GM12878 (cell line): ENCODE data around the gene ELAVL4. TPM values are rescaled to one million over a fixed set of nuclear protein-coding genes. Genes with fewer than 3 reads are reported as not detected.

Experiments used
- ATAC-seq: fragments of 200-7000 bp; cut with Tn5 transposase; 3 replicates; pipeline ENCODE4 v1.9.1; 2020; ENCODE audit warnings: mild to moderate bottlenecking, moderate library complexity
- BruUV-seq: library from RNA; stranded (reverse); fragments of 400-500 nt; replicated peaks from 2 replicates; lab custom pipeline; 2021; lab: Mats Ljungman, UMichigan
- CTCF ChIA-PET: fragments of 300-600 bp; sonication (Branson Sonifier 250); formaldehyde crosslinking; extraction: SDS; loops from one replicate; lab custom pipeline; 2021; ENCODE audit warnings: inconsistent platforms; lab: Yijun Ruan, JAX
- POLR2A ChIA-PET: fragments of 350-600 bp; formaldehyde crosslinking; extraction: SDS; loops from one replicate; lab custom pipeline; 2021; ENCODE audit warnings: inconsistent platforms; lab: Charles Lee
- RAD21 ChIA-PET: fragments of 300-600 bp; sonication (Branson Sonifier 250); formaldehyde crosslinking; loops from one replicate; lab custom pipeline; 2023; ENCODE audit warnings: antibody characterized with exemption; ENCODE audit not compliant: unreplicated experiment; lab: Charles Lee
- SMC1A ChIA-PET: fragments of 300-600 bp; sonication (Branson Sonifier 250); formaldehyde crosslinking; loops from one replicate; lab custom pipeline; 2023; ENCODE audit not compliant: unreplicated experiment, uncharacterized antibody; lab: Charles Lee
- DNase-seq: peaks from one replicate; pipeline ENCODE4 v3.0.0-alpha.2; 2011; ENCODE audit warnings: low read depth, low spot score
- FAIRE-seq: peaks from 3 replicates; lab custom pipeline; 2011; peaks lifted over from hg19 to GRCh38; lab: Jason Lieb, UNC
- H2AFZ ChIP-seq: 2 replicates; pipeline ENCODE4 v1.6.0; 2011; ENCODE audit warnings: low read depth, low read length, control low read depth; ENCODE audit not compliant: control insufficient read depth
- H3K27ac ChIP-seq: 2 replicates; pipeline ENCODE4 v1.5.1; 2011; ENCODE audit warnings: control low read depth; ENCODE audit not compliant: control insufficient read depth, insufficient read depth
- H3K27me3 ChIP-seq, 2 experiments: replicated peaks in 1 of 2; 2 replicates each; pipeline versions ENCODE4 v1.6.0 to v1.6.1; 2011; ENCODE audit warnings: low read length in 1 of 2; ENCODE audit not compliant: control insufficient read depth in 2 of 2, insufficient read depth in 2 of 2
- H3K36me3 ChIP-seq, 2 experiments: 2 replicates each; pipeline ENCODE4 v1.5.1; 2011; ENCODE audit warnings: low read length in 1 of 2; ENCODE audit not compliant: control insufficient read depth in 2 of 2, insufficient read depth in 2 of 2
- H3K4me1 ChIP-seq: 2 replicates; pipeline ENCODE4 v1.6.1; 2011; ENCODE audit warnings: mild to moderate bottlenecking, low read length, moderate library complexity, mixed read lengths; ENCODE audit not compliant: control insufficient read depth, insufficient read depth
- H3K4me2 ChIP-seq: 2 replicates; pipeline ENCODE4 v1.6.0; 2011; ENCODE audit warnings: control low read depth; ENCODE audit not compliant: control insufficient read depth, insufficient read depth
- H3K4me3 ChIP-seq: fragments of 200-600 bp; sonication (generic); 2 replicates; pipeline ENCODE4 v1.5.1; 2016
- H3K79me2 ChIP-seq: 2 replicates; pipeline ENCODE4 v1.6.0; 2011; ENCODE audit warnings: low read length; ENCODE audit not compliant: control insufficient read depth, insufficient read depth
- H3K9ac ChIP-seq: 2 replicates; pipeline ENCODE4 v1.8.0; 2011; ENCODE audit warnings: low read length, control low read depth, mixed read lengths; ENCODE audit not compliant: control insufficient read depth, insufficient read depth
- H3K9me3 ChIP-seq: replicated peaks from 3 replicates; pipeline ENCODE4 v1.5.1; 2011; ENCODE audit warnings: mild to moderate bottlenecking, low read length; ENCODE audit not compliant: control insufficient read depth, insufficient read depth
- H4K20me1 ChIP-seq: 2 replicates; pipeline ENCODE4 v1.6.0; 2011; ENCODE audit not compliant: control insufficient read depth, insufficient read depth
- GABPA ChIP-seq: IDR thresholded peaks from 2 replicates; pipeline ENCODE4 v1.6.1; 2014; ENCODE audit warnings: antibody characterized with exemption, low read depth, mild to moderate bottlenecking, inconsistent platforms
- NR2F1 ChIP-seq: fragments of 450-650 bp; conservative IDR thresholded peaks from 2 replicates; pipeline ENCODE4 v1.6.1; 2017; ENCODE audit warnings: mild to moderate bottlenecking
- SRF ChIP-seq, 2 experiments: IDR thresholded peaks; 2 replicates each; pipeline ENCODE4 v1.6.1; 2011; ENCODE audit warnings: low read depth in 2 of 2, low read length in 2 of 2, mild to moderate bottlenecking in 1 of 2, moderate library complexity in 1 of 2
- TCF12 ChIP-seq: IDR thresholded peaks from 2 replicates; pipeline ENCODE4 v1.6.1; 2011; ENCODE audit warnings: low read depth, mild to moderate bottlenecking, low read length
- WGBS: methylation state at CpG from one replicate; pipeline ENCODE4 v1.1.6; 2016; ENCODE audit warnings: low lambda C conversion rate; ENCODE audit not compliant: insufficient replicate concordance, insufficient coverage; ENCODE audit errors: missing lambda C conversion rate; 5-methylcytosine and 5-hydroxymethylcytosine counted together
- in situ Hi-C: fragments of 300-500 bp; cut with MboI; formaldehyde crosslinking; loops from 9 replicates; pipeline ENCODE4 v1.14.3; 2018; ENCODE audit warnings: mixed read lengths
- intact Hi-C: fragments of 100-400 bp; cut with micrococcal nuclease; formaldehyde crosslinking; loops from one replicate; pipeline ENCODE4 v1.14.2; 2022; ENCODE audit not compliant: unreplicated experiment
- polyA plus RNA-seq, 11 experiments: library from polyadenylated mRNA; depleted of rRNA in 4 of 11; unstranded in 6 of 11; stranded (reverse) in 5 of 11; fragments of >200 nt; fragmentation: Nextera tagmentation in 4 of 11; fragmentation: Illumina TruSeq in 1 of 11; extraction: Ambion mirVana in 4 of 11; extraction: Trizol in 1 of 11; gene quantifications; 1 replicate in 1 of 11; 2 replicates in 10 of 11; pipeline versions ENCODE4 v1.2.1 to v1.2.3, GENCODE V29; 2011 to 2016; ENCODE audit warnings: inconsistent platforms in 2 of 11, missing spikeins in 2 of 11, low read depth in 1 of 11
- total RNA-seq, 4 experiments: library from RNA; depleted of rRNA in 3 of 4; stranded (reverse); fragments of >200 nt in 3 of 4; fragmentation: Illumina TruSeq in 1 of 4; extraction: Trizol in 1 of 4; gene quantifications; 2 replicates each; pipeline versions ENCODE4 v1.2.1 to v1.2.3, GENCODE V29; 2013 to 2021
- TF ChIP-seq, protein P1 (sequence below): fragments of 450-650 bp; formaldehyde crosslinking; IDR thresholded peaks from 2 replicates; pipeline ENCODE4 v1.4.0; 2020; ENCODE audit warnings: mild to moderate bottlenecking, moderate library complexity
- TF ChIP-seq, protein P2 (sequence below): fragments of 450-650 bp; formaldehyde crosslinking; IDR thresholded peaks from 2 replicates; pipeline ENCODE4 v1.5.0; 2022; ENCODE audit warnings: mild to moderate bottlenecking, missing genetic modification characterization
- TF ChIP-seq, protein P3 (sequence below): fragments of 450-650 bp; formaldehyde crosslinking; IDR thresholded peaks from 2 replicates; pipeline ENCODE4 v1.4.0; 2022; ENCODE audit warnings: mild to moderate bottlenecking, moderate library complexity
- TF ChIP-seq, protein P4 (sequence below): IDR thresholded peaks from 2 replicates; pipeline ENCODE4 v1.6.1; 2012; ENCODE audit warnings: low read depth, low read length, improper control_type of control experiment

ELAVL4 gene
- total and polyA plus RNA-seq, 10 of the 15 experiments (the other 5 are each of a cell fraction or from before 2014, with no cell fraction given) = 0.10 to 0.53 (median 0.17) TPM; not detected in 6

DNA sequence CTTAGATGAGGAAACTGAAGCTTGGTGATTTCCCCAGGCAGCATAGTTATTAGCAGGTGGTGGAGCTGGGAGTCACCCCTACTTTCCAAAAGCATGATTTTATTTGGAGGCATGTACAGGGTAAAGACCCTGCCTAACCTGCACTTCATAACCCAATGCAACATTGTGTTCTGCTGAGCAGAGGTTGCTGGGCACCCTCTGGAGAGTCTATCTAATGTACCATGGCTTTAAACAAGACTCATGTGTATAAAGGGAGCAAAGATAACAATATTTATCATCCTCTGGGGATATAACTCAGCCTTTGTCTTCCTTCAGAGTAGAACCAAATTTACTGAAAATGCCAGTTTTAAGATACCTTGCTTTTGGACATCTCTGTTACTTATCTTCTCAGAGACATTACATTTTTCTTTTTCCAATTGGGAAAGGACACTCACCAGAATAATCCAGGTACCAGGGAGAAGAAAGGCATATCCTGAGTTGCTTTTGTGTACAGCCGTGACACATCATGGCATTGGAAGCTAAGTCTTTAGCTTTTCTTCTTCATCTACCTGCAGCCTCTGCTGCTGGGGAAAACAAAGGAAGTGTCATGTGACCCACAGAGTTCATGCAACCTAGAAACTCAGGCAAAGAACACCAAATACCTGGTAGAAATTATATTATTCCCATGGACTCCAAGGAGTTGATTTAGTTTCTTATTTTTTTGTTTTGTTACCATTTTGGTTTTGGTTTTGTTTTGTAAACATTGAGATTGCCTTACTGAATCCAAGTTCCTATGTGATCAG lies 39.6 kb downstream of the ELAVL4 start:
- intact Hi-C loops (no loop called here), in situ Hi-C loops (no loop called here)
- H3K79me2 ChIP-seq = no peaks in the 10 kb centered on the region
- TF ChIP-seq, protein P1, sequence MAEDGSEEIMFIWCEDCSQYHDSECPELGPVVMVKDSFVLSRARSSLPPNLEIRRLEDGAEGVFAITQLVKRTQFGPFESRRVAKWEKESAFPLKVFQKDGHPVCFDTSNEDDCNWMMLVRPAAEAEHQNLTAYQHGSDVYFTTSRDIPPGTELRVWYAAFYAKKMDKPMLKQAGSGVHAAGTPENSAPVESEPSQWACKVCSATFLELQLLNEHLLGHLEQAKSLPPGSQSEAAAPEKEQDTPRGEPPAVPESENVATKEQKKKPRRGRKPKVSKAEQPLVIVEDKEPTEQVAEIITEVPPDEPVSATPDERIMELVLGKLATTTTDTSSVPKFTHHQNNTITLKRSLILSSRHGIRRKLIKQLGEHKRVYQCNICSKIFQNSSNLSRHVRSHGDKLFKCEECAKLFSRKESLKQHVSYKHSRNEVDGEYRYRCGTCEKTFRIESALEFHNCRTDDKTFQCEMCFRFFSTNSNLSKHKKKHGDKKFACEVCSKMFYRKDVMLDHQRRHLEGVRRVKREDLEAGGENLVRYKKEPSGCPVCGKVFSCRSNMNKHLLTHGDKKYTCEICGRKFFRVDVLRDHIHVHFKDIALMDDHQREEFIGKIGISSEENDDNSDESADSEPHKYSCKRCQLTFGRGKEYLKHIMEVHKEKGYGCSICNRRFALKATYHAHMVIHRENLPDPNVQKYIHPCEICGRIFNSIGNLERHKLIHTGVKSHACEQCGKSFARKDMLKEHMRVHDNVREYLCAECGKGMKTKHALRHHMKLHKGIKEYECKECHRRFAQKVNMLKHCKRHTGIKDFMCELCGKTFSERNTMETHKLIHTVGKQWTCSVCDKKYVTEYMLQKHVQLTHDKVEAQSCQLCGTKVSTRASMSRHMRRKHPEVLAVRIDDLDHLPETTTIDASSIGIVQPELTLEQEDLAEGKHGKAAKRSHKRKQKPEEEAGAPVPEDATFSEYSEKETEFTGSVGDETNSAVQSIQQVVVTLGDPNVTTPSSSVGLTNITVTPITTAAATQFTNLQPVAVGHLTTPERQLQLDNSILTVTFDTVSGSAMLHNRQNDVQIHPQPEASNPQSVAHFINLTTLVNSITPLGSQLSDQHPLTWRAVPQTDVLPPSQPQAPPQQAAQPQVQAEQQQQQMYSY (CRISPR knock-in tag) = no peak
- no peak for TF ChIP-seq TCF12
- TF ChIP-seq, protein P2, sequence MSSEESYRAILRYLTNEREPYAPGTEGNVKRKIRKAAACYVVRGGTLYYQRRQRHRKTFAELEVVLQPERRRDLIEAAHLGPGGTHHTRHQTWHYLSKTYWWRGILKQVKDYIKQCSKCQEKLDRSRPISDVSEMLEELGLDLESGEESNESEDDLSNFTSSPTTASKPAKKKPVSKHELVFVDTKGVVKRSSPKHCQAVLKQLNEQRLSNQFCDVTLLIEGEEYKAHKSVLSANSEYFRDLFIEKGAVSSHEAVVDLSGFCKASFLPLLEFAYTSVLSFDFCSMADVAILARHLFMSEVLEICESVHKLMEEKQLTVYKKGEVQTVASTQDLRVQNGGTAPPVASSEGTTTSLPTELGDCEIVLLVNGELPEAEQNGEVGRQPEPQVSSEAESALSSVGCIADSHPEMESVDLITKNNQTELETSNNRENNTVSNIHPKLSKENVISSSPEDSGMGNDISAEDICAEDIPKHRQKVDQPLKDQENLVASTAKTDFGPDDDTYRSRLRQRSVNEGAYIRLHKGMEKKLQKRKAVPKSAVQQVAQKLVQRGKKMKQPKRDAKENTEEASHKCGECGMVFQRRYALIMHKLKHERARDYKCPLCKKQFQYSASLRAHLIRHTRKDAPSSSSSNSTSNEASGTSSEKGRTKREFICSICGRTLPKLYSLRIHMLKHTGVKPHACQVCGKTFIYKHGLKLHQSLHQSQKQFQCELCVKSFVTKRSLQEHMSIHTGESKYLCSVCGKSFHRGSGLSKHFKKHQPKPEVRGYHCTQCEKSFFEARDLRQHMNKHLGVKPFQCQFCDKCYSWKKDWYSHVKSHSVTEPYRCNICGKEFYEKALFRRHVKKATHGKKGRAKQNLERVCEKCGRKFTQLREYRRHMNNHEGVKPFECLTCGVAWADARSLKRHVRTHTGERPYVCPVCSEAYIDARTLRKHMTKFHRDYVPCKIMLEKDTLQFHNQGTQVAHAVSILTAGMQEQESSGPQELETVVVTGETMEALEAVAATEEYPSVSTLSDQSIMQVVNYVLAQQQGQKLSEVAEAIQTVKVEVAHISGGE (CRISPR knock-in tag) = no peak
- TF ChIP-seq GABPA = no peak
- TF ChIP-seq, protein P3, sequence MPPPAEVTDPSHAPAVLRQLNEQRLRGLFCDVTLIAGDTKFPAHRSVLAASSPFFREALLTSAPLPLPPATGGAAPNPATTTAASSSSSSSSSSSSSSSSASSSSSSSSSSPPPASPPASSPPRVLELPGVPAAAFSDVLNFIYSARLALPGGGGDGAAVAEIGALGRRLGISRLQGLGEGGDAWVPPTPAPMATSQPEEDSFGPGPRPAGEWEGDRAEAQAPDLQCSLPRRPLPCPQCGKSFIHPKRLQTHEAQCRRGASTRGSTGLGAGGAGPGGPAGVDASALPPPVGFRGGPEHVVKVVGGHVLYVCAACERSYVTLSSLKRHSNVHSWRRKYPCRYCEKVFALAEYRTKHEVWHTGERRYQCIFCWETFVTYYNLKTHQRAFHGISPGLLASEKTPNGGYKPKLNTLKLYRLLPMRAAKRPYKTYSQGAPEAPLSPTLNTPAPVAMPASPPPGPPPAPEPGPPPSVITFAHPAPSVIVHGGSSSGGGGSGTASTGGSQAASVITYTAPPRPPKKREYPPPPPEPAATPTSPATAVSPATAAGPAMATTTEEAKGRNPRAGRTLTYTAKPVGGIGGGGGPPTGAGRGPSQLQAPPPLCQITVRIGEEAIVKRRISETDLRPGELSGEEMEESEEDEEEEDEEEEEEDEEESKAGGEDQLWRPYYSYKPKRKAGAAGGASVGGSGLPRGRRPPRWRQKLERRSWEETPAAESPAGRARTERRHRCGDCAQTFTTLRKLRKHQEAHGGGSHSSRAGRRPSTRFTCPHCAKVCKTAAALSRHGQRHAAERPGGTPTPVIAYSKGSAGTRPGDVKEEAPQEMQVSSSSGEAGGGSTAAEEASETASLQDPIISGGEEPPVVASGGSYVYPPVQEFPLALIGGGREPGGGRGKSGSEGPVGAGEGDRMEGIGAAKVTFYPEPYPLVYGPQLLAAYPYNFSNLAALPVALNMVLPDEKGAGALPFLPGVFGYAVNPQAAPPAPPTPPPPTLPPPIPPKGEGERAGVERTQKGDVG (CRISPR knock-in tag) = no peak
- TF ChIP-seq, protein P4, sequence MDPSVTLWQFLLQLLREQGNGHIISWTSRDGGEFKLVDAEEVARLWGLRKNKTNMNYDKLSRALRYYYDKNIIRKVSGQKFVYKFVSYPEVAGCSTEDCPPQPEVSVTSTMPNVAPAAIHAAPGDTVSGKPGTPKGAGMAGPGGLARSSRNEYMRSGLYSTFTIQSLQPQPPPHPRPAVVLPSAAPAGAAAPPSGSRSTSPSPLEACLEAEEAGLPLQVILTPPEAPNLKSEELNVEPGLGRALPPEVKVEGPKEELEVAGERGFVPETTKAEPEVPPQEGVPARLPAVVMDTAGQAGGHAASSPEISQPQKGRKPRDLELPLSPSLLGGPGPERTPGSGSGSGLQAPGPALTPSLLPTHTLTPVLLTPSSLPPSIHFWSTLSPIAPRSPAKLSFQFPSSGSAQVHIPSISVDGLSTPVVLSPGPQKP = no peak
- no peak for TF ChIP-seq NR2F1
- no peak for TF ChIP-seq SRF (IDR thresholded peaks at IDR 0.05; ENCODE audit: low read depth in 2 of 2, low read length in 2 of 2)
- no peak overlapping the region for H2AFZ ChIP-seq
- SMC1A ChIA-PET = no interaction called here
- CTCF ChIA-PET = interaction anchor here (0.5 kb wide), 1 partner anchor 26 kb away, joined by 4 read pairs; no protein-coding TSS in a partner anchor
- H3K36me3 ChIP-seq = no peaks in the 10 kb centered on the region
- H3K4me1 ChIP-seq = no peaks in the 10 kb centered on the region
- no peak overlapping the region for H3K9ac ChIP-seq
- no peaks in the 10 kb centered on the region for H4K20me1 ChIP-seq
- H3K27ac ChIP-seq = no peak overlapping the region
- POLR2A ChIA-PET = no interaction called here
- 33% methylated on average over 1 of the region's 1 CpG for WGBS
- no peaks in the 10 kb centered on the region for H3K9me3 ChIP-seq
- RAD21 ChIA-PET = no interaction called here
- no peak overlapping the region for H3K4me2 ChIP-seq
- FAIRE-seq = no peak
- no peak for ATAC-seq
- H3K4me3 ChIP-seq = no peak overlapping the region
- no TSS peak for BruUV-seq
- no peaks in the 10 kb centered on the region for H3K27me3 ChIP-seq
- no peak for DNase-seq
